Measurements from ENCODE around the gene GRAMD1B.

GRAMD1B gene

DNA sequence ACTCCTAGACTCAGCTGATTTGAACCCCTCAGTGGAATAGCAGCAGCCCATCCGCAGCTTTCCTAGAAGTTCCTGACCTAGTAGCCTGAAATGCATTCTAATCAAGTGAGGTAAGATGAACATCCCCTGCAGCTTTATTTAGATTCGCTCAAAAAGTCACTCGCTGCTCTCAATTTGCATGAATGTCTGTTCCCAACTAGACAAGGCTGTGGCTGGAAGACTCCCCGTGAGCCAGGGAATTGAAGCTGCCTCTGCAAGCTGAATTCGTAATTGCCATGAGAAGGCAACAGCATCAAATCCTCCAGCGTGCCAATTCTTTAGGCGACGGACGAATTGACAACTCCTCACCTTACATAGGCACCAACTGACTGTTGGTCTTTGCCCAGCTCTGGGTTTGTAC is 241.5 kb downstream of the GRAMD1B start:
- H3K36me3 ChIP-seq (ENCODE audit: control insufficient read depth in 2 of 2, insufficient read depth in 2 of 2, low read length in 2 of 2), result no peaks in the 10 kb centered on the region
- H3K4me3 ChIP-seq (ENCODE audit: low read length in 2 of 2), result no peak overlapping the region
- no peak overlapping the region for H3K9ac ChIP-seq (ENCODE audit: low read depth in 1 of 2, low read length in 2 of 2)
- H3K4me1 ChIP-seq (ENCODE audit: control insufficient read depth in 2 of 2, insufficient read depth in 2 of 2, low read length in 2 of 2), result no peaks in the 10 kb centered on the region
- H3K27ac ChIP-seq (ENCODE audit: low read depth in 2 of 2, low read length in 2 of 2), result no peak overlapping the region
- H3K27me3 ChIP-seq (ENCODE audit: control insufficient read depth in 2 of 2, insufficient read depth in 2 of 2, low read length in 2 of 2), result peaks cover 0 to 3% of the 10 kb centered on the region in 2 donors
- no peaks in the 10 kb centered on the region for H3K9me3 ChIP-seq (ENCODE audit: control insufficient read depth in 2 of 2, low read length in 2 of 2)

- Histone ChIP-seq H3K36me3 (ENCODE audit: control insufficient read depth in 2 of 2, insufficient read depth in 2 of 2, low read length in 2 of 2) (no peaks in the 10 kb centered on the region), H3K9ac (ENCODE audit: low read depth in 1 of 2, low read length in 2 of 2) (no peak overlapping the region), H3K4me3 (ENCODE audit: low read length in 2 of 2) (no peak overlapping the region), H3K9me3 (ENCODE audit: control insufficient read depth in 2 of 2, low read length in 2 of 2) (no peaks in the 10 kb centered on the region), H3K4me1 (ENCODE audit: control insufficient read depth in 2 of 2, insufficient read depth in 2 of 2, low read length in 2 of 2) (no peaks in the 10 kb centered on the region), H3K27me3 (ENCODE audit: control insufficient read depth in 2 of 2, insufficient read depth in 2 of 2, low read length in 2 of 2) (peaks cover 0 to 3% of the 10 kb centered on the region in 2 donors), H3K27ac (ENCODE audit: low read depth in 2 of 2, low read length in 2 of 2) (no peak overlapping the region)
Observed at GRCh38 chr11:123672568-123672967, 242.5 kb downstream of the GRAMD1B start.

GRCh38 chr11:123674297-123674696 is 244.2 kb downstream of the GRAMD1B start:
- H3K36me3 ChIP-seq (ENCODE audit: control insufficient read depth in 2 of 2, insufficient read depth in 2 of 2, low read length in 2 of 2), result no peaks in the 10 kb centered on the region
- no peak overlapping the region for H3K4me3 ChIP-seq (ENCODE audit: low read length in 2 of 2)
- H3K9ac ChIP-seq (ENCODE audit: low read depth in 1 of 2, low read length in 2 of 2), result no peak overlapping the region
- H3K4me1 ChIP-seq (ENCODE audit: control insufficient read depth in 2 of 2, insufficient read depth in 2 of 2, low read length in 2 of 2), result no peaks in the 10 kb centered on the region
- H3K9me3 ChIP-seq (ENCODE audit: control insufficient read depth in 2 of 2, low read length in 2 of 2), result no peaks in the 10 kb centered on the region
- no peak overlapping the region for H3K27ac ChIP-seq (ENCODE audit: low read depth in 2 of 2, low read length in 2 of 2)
- H3K27me3 ChIP-seq (ENCODE audit: control insufficient read depth in 2 of 2, insufficient read depth in 2 of 2, low read length in 2 of 2), result peaks cover 0 to 3% of the 10 kb centered on the region in 2 donors
